GM12864 (cell line): Measurements from ENCODE around the gene EIF3F.
A peak's percentile ranks its signal among the peaks of the same experiment; 100 is the strongest.
"Not testable (repeated sequence)": the region's sequence is repeated elsewhere in the genome, so short reads cannot be mapped to it uniquely, and the experiment has no call there.

Experiments used
- DNase-seq: peaks from one replicate; pipeline ENCODE4 v3.0.0-alpha.2; 2011; ENCODE audit warnings: low read depth
- H3K4me3 ChIP-seq: 2 replicates; pipeline ENCODE4 v1.5.1; 2011; ENCODE audit warnings: mild to moderate bottlenecking, low read depth, low read length, control low read depth
- CTCF ChIP-seq: IDR thresholded peaks from 2 replicates; pipeline ENCODE4 v1.5.1; 2011; ENCODE audit warnings: low read depth, mild to moderate bottlenecking, moderate library complexity, low read length, control low read depth, inconsistent platforms; ENCODE audit errors: missing control alignments

EIF3F gene

GRCh38 chr11:7973011-7973410 is 14.1 kb upstream of the EIF3F start:
- DNase-seq = no peak
- H3K4me3 ChIP-seq = no peak overlapping the region
- TF ChIP-seq CTCF = no peak

GRCh38 chr11:7974668-7975067 is 12.5 kb upstream of the EIF3F start:
- no peak overlapping the region for H3K4me3 ChIP-seq
- no peak for TF ChIP-seq CTCF
- no peak for DNase-seq

GRCh38 chr11:7977232-7977917 is 9.8 kb upstream of the EIF3F start:
- no peak for TF ChIP-seq CTCF
- DNase-seq = no peak
- no peak overlapping the region for H3K4me3 ChIP-seq

- H3K4me3 ChIP-seq = no peak overlapping the region
- no peak for TF ChIP-seq CTCF
- no peak for DNase-seq
Observed at GRCh38 chr11:7981619-7982157, 5.4 kb upstream of the EIF3F start.

- TF ChIP-seq CTCF = no peak
- no peak overlapping the region for H3K4me3 ChIP-seq
- DNase-seq = no peak
Observed at GRCh38 chr11:7982582-7983119, 4.5 kb upstream of the EIF3F start.

GRCh38 chr11:7983832-7984590 is 3.1 kb upstream of the EIF3F start:
- DNase-seq = no peak
- TF ChIP-seq CTCF = no peak
- no peak overlapping the region for H3K4me3 ChIP-seq

GRCh38 chr11:7987560-7987883 is 385 bp downstream of the EIF3F start:
- peak overlapping the region; percentile 89 for H3K4me3 ChIP-seq
- not testable (repeated sequence) for DNase-seq
